GM12875 (cell line): ENCODE measurements around the gene AARS2.
A peak's percentile ranks its signal among the peaks of the same experiment; 100 is the strongest.

Experiments used
- H3K4me3 ChIP-seq: one replicate; pipeline ENCODE4 v1.5.1; 2011; ENCODE audit warnings: low read depth, low read length, control low read depth
- TF ChIP-seq, protein P1 (sequence below): IDR thresholded peaks from 2 replicates; pipeline ENCODE4 v1.5.1; 2011; ENCODE audit warnings: low read depth, mild to moderate bottlenecking, control low read depth, inconsistent platforms, low read length, moderate library complexity, borderline replicate concordance; ENCODE audit not compliant: insufficient read depth

Gene AARS2

DNA sequence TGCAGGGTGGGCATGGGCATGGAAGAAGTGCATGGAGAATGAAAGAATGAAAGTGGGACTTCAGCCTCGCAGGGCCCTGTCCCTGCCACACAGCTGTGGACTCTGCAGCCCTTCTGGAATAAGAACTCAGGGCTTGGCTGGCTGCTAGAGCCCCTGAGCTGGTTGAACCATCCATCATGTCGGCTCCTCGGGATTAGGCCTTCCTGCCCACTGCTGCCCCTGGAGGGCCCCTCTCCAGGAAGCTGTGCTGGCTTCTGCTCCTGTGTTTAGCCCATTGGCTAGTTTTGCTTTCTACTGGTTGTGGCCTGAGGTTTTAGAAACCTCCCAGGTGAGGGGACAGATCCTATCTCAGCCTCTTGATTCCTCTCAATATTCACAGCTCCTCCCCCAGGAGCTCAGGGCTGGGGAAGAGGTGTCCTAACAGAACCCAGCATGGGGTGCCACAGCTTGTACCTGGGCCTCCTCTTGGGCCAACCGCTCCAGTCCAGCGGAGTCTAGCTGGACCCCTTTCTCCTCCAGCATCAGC, 7.9 kb downstream of the AARS2 start:
- H3K4me3 ChIP-seq, result no peak overlapping the region
- TF ChIP-seq, protein P1, sequence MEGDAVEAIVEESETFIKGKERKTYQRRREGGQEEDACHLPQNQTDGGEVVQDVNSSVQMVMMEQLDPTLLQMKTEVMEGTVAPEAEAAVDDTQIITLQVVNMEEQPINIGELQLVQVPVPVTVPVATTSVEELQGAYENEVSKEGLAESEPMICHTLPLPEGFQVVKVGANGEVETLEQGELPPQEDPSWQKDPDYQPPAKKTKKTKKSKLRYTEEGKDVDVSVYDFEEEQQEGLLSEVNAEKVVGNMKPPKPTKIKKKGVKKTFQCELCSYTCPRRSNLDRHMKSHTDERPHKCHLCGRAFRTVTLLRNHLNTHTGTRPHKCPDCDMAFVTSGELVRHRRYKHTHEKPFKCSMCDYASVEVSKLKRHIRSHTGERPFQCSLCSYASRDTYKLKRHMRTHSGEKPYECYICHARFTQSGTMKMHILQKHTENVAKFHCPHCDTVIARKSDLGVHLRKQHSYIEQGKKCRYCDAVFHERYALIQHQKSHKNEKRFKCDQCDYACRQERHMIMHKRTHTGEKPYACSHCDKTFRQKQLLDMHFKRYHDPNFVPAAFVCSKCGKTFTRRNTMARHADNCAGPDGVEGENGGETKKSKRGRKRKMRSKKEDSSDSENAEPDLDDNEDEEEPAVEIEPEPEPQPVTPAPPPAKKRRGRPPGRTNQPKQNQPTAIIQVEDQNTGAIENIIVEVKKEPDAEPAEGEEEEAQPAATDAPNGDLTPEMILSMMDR, result no peak

DNA sequence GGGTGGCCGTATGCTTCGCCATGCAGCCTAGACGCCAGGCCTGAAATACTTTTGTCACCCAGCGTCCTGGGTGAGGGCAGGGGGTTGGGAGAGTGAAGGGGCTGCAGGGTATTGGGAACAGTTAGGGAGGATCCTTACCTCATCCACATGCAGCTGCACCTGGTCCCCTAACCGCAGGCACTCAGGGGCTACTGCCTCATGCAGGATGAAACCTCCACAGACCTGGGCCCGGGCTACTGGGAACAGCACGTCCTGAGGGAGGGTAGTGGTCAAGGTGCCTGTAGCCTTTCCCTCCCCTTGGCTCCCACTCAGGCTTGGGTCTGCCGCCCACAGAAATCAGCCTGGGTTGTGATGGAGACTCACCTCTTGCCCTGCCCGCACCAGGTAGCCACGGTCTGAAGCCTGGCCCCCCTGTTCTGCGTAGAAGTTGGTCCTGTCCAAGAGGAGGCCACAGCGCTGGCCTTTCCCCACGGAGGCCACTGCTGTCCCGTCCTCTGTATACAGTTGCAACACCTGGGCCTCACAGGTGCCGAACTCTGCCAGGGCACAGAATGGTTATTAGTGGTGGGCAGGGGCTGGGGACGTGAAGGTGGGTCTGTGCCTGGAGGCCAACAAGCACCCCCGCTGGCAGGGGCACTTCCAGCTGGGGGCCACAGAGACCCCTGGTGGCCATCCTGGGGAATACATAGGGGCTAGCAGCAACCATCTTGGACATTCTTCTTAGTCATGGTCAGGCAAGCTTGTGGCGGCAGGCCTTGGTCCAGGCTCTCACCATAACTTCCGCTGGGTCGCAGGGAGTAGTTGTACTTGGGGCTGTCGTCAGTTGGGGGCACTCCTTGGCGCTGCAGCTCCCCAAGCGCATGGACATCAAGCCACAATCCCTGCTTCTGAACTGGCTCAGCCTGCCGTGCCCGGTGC, 8.6 kb downstream of the AARS2 start:
- TF ChIP-seq, protein P1, result peak; percentile 71
- no peak overlapping the region for H3K4me3 ChIP-seq

DNA sequence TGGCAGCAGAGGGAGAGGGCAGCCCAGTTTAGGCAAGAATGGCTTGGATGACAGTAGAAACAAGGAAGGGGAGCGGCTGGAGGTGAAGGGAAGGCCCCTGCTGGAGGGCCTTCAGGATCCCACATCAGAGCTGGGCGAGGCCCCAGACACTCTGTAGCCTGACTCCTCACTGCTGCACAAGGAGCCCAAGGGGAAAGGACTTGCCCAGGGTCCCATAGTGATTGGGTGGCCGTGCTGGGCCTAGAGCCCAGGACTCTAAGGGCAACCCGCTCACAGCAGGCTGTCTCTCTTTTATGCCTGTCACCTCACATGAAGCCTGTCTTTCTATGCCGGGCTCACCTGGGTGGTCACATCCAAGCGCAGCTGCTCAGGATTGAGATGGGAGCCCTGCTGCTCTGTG, 9.3 kb downstream of the AARS2 start:
- TF ChIP-seq, protein P1, result no peak
- H3K4me3 ChIP-seq, result no peak overlapping the region

DNA sequence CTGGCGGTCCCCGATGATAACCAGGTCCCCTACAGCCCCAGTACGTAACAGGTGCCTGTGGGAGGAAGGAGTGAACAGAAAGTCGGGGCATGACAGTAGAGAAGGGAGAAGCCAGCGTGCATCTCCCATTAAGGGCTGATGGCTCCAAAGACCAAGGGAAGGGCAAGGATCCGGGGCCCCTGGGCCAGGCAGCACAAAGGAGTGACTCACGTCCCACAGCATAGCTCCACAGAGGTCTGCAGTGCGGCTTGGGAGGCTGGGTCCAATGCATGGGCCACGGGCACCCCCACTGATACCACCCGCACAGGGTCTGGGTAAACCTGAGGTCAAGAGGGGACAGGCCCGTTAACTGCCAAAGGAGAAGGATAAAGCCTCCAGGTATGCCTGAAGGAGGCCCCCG, 10.3 kb downstream of the AARS2 start:
- TF ChIP-seq, protein P1, result no peak
- no peak overlapping the region for H3K4me3 ChIP-seq

DNA sequence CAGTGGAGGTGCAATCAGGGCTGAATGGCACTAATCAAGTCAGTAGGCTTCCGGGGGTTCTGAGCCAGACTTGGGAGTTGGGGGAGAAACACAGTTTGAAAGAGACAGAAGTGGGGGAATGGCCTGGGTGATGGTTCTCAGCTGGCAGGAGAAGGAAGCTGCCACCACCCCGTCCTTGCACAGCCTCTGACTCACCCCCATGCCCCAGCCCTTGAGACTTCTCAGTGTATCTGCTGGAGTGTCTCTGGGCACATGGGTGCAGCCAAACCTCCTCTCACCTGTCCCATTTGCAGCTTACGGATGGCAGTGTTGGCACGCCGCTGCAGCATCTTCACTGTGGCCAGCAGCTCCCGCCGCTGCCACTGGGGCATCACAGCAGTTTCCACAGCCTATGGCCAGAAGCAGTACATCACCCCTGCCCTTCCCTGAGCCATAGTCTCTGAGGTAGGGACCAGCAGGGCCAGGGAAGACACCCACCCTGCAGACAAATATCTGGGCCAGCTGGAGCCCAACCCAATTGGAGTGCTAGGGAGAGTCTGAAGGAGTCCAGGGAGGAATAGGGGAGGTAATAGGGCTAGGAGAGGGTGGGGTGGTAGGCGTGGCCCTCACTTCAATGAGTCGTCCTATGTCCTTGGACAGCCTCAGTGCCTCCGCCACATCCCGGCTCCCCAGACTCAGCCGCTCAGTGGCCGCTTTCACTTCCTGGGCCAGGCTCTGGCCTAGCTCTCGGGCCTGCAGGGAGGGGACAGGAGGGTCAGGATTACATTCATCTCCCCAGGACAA, 11.2 kb downstream of the AARS2 start:
- no peak overlapping the region for H3K4me3 ChIP-seq
- TF ChIP-seq, protein P1, result no peak

DNA sequence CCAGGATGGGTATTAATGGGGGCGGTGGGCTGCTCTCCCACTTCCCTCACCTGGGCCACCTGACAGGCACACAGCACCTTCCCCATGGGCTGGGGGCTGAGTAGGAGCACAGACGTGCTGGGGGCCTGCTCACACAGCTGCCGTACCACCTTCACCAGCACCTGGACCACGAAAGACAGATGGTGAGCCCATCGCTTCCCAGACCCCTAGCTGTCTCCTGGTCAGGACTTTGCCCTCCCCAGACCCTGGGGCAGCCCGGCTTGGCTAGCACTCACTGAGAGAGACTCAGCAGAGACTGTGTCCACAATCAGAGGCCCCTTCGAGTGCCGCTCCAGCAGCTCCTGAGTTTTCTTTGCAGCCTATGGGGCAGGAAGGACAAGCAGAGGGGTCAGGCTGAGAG, 12.0 kb downstream of the AARS2 start:
- TF ChIP-seq, protein P1, result no peak
- no peak overlapping the region for H3K4me3 ChIP-seq
